ENCODE results near the gene SIK3. TPM values are rescaled to one million over a fixed set of nuclear protein-coding genes. Genes with fewer than 3 reads are reported as not detected.

SIK3 gene
- total and polyA plus RNA-seq, 12 donors = 9.9 to 47.3 (median 36.5) TPM

DNA sequence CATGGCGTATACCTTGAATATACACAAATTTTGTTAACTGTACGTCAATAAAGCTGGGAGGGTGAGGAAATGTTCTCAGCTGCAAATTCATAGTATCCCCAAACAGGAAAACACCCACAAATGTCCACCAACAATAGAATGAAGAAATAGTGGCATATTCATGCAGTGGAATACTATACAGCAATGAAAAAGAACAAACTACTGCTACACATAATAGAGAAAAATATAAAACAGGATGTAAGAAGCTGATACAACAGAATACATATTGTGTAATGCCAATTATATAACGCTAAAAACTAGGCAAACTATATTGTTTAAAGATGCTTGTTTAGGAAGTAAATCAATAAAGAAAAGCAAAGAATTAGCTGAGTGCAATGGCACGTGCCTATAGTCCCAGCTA, 81.5 kb downstream of the SIK3 start:
- 97% methylated on average over 4 of the region's 4 CpGs for WGBS, 2 donors
- intact Hi-C loops (cut with DNase I) = no loop called here
- no peak for TF ChIP-seq CTCF (IDR thresholded peaks at IDR 0.05)
- peaks cover 0 to 33% (median 16%) of the 10 kb centered on the region in 9 donors for H3K4me1 ChIP-seq
- no peak for DNase-seq
- H3K27me3 ChIP-seq = no peaks in the 10 kb centered on the region
- H3K36me3 ChIP-seq = no peaks in the 10 kb centered on the region
- ATAC-seq = no peak
- peaks cover 0 to 7% (median 0%) of the 10 kb centered on the region in 11 donors for H3K9me3 ChIP-seq
- no peak overlapping the region for H3K4me3 ChIP-seq
- no peak overlapping the region for H3K27ac ChIP-seq

GRCh38 chr11:117016246-117016645, 82.0 kb downstream of the SIK3 start:
- Histone ChIP-seq H3K4me1 (peaks cover 0 to 31% (median 16%) of the 10 kb centered on the region in 9 donors), H3K27me3 (no peaks in the 10 kb centered on the region), H3K36me3 (no peaks in the 10 kb centered on the region), H3K27ac (no peak overlapping the region), H3K4me3 (no peak overlapping the region), H3K9me3 (peaks cover 0 to 7% (median 0%) of the 10 kb centered on the region in 11 donors)
- no peak for TF ChIP-seq CTCF (IDR thresholded peaks at IDR 0.05)
- 94 to 100% methylated on average over 5 to 6 of the region's 6 CpGs for WGBS, 2 donors
- DNase-seq = no peak
- intact Hi-C loops (cut with DNase I) = no loop called here
- ATAC-seq = no peak

GRCh38 chr11:117011541-117011898, 86.7 kb downstream of the SIK3 start:
- intact Hi-C loops (cut with DNase I) = no loop called here
- peaks cover 0 to 2% (median 0%) of the 10 kb centered on the region in 11 donors for H3K9me3 ChIP-seq
- no peak overlapping the region for H3K4me3 ChIP-seq

GRCh38 chr11:117010808-117011540, 87.3 kb downstream of the SIK3 start:
- intact Hi-C loops (cut with DNase I) = no loop called here
- no peak for DNase-seq
- H3K27ac ChIP-seq = peak overlapping the region in 1 of 10 donors; percentile 40
- WGBS, 2 donors = 89 to 92% methylated on average over 14 of the region's 14 CpGs
- ATAC-seq = no peak
- no peaks in the 10 kb centered on the region for H3K9me3 ChIP-seq
- H3K36me3 ChIP-seq = no peaks in the 10 kb centered on the region
- TF ChIP-seq CTCF (IDR thresholded peaks at IDR 0.05) = no peak
- H3K27me3 ChIP-seq = no peaks in the 10 kb centered on the region
- peaks cover 0 to 35% (median 2%) of the 10 kb centered on the region in 9 donors for H3K4me1 ChIP-seq
- H3K4me3 ChIP-seq = no peak overlapping the region

More at GRCh38 chr11:117011541-117011898, 86.7 kb downstream of the SIK3 start:
- peak overlapping the region in 1 of 10 donors; percentile 40 for H3K27ac ChIP-seq
- 92 to 98% methylated on average over 3 of the region's 3 CpGs for WGBS, 2 donors
- TF ChIP-seq CTCF (IDR thresholded peaks at IDR 0.05) = no peak
- DNase-seq (no peak), ATAC-seq (no peak)
- no peaks in the 10 kb centered on the region for H3K36me3 ChIP-seq
- H3K4me1 ChIP-seq = peaks cover 0 to 30% (median 0%) of the 10 kb centered on the region in 9 donors
- H3K27me3 ChIP-seq = no peaks in the 10 kb centered on the region
